NCI-H2196 (cell line): Measurements from ENCODE around the gene MSH5.
"Not testable (repeated sequence)": the region's sequence is repeated elsewhere in the genome, so short reads cannot be mapped to it uniquely, and the experiment has no call there.

Source experiments
- DNase-seq: peaks from one replicate; lab custom pipeline; 2025; ENCODE audit not compliant: unreplicated experiment; lab: John Stamatoyannopoulos, UW

Gene MSH5

GRCh38 chr6:31776989-31777666 is 37.3 kb downstream of the MSH5 start, which contains the start of gene VWA7:
Gene VWA7 (minus strand): TSS chr6:31777328. CDS start chr6:31776779, 549 bp downstream.
- DNase-seq, result peak; percentile 70

GRCh38 chr6:31777667-31778050 is 37.9 kb downstream of the MSH5 start:
- DNase-seq, result no peak

GRCh38 chr6:31778193-31778592 is 38.4 kb downstream of the MSH5 start:
- no peak for DNase-seq

GRCh38 chr6:31778999-31779885 is 39.4 kb downstream of the MSH5 start:
- DNase-seq, result no peak

- no peak for DNase-seq
Measured at GRCh38 chr6:31779908-31780307, 40.1 kb downstream of the MSH5 start.

GRCh38 chr6:31780507-31781243 is 40.9 kb downstream of the MSH5 start:
- no peak for DNase-seq

- DNase-seq, result no peak
Measured at GRCh38 chr6:31781244-31782125, 41.7 kb downstream of the MSH5 start.

GRCh38 chr6:31782126-31782855 is 42.5 kb downstream of the MSH5 start:
- DNase-seq, result no peak

- no peak for DNase-seq
Measured at GRCh38 chr6:31784098-31784925, 44.5 kb downstream of the MSH5 start.

GRCh38 chr6:31785475-31785874 is 45.7 kb downstream of the MSH5 start:
- no peak for DNase-seq

- peak; percentile 37 for DNase-seq
Measured at GRCh38 chr6:31791324-31792089, 51.7 kb downstream of the MSH5 start.

GRCh38 chr6:31792090-31792374 is 52.2 kb downstream of the MSH5 start:
- no peak for DNase-seq

- no peak for DNase-seq
Measured at GRCh38 chr6:31792761-31793171, 53.0 kb downstream of the MSH5 start.

GRCh38 chr6:31793927-31794245 is 54.1 kb downstream of the MSH5 start:
- not testable (repeated sequence) for DNase-seq

GRCh38 chr6:31794294-31794865 is 54.6 kb downstream of the MSH5 start:
- DNase-seq, result no peak

- DNase-seq, result no peak
Measured at GRCh38 chr6:31794866-31795615, 55.2 kb downstream of the MSH5 start.

- peak; percentile 94 for DNase-seq
Measured at GRCh38 chr6:31795616-31796298, 56.0 kb downstream of the MSH5 start, which contains the start of gene VARS1. Gene VARS1 (minus strand): TSS chr6:31795752. CDS start chr6:31795217, 535 bp downstream.
